ENCODE results near the gene RFK.

RFK gene

DNA sequence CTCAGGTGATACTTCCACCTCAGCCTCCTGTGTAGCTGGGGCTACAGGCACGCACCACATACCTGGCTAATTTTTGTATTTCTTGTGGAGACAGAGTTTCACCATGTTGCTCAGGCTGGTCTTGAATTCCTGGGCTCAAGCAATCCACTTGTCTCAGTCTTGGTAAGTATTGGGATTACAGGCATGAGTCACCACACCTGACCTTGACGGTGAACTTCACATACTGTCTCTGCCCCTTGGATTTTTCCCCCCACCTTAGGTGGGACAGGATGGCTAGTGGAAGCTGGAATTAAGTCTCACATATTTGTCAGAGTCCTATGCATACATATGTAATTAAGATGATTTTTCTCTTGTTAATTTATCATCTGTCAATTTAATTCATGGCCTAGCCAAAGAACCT lies 20.9 kb upstream of the RFK start:
- TF ChIP-seq, protein P1, sequence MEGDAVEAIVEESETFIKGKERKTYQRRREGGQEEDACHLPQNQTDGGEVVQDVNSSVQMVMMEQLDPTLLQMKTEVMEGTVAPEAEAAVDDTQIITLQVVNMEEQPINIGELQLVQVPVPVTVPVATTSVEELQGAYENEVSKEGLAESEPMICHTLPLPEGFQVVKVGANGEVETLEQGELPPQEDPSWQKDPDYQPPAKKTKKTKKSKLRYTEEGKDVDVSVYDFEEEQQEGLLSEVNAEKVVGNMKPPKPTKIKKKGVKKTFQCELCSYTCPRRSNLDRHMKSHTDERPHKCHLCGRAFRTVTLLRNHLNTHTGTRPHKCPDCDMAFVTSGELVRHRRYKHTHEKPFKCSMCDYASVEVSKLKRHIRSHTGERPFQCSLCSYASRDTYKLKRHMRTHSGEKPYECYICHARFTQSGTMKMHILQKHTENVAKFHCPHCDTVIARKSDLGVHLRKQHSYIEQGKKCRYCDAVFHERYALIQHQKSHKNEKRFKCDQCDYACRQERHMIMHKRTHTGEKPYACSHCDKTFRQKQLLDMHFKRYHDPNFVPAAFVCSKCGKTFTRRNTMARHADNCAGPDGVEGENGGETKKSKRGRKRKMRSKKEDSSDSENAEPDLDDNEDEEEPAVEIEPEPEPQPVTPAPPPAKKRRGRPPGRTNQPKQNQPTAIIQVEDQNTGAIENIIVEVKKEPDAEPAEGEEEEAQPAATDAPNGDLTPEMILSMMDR (IDR thresholded peaks at IDR 0.05; ENCODE audit: insufficient read depth, low read length, poor library complexity, severe bottlenecking) = no peak
- Histone ChIP-seq H3K4me3 (replicated peaks; ENCODE audit: low read depth, low read length) (no peak overlapping the region), H3K36me3 (ENCODE audit: control insufficient read depth, insufficient read depth, low read length) (no peaks in the 10 kb centered on the region), H3K27me3 (replicated peaks; ENCODE audit: control insufficient read depth, insufficient read depth, low read length) (no peaks in the 10 kb centered on the region)
- DNase-seq (ENCODE audit: extremely low read depth, insufficient read length) = no peak

DNA sequence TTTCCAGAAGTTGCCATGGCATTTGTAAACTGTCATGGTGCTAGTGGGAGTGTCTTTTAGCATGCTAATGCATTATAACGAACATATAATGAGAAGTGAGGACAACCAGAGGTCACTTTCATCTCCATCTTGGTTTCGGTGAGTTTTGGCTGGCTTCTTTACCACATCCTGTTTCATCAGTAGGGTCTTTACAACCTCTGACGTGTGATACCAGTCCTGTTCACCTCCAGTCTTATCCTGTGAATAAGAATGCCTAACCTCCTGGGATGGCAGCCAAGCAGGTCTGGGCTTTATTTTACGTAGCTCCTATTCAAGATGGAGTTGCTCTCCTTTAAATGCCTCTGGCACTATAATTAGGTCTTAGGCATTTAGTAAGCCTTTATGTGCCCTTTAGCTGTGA lies 20.4 kb upstream of the RFK start:
- DNase-seq (ENCODE audit: extremely low read depth, insufficient read length) = peak; percentile 28
- no peak overlapping the region for H3K4me3 ChIP-seq (replicated peaks; ENCODE audit: low read depth, low read length)
- TF ChIP-seq, protein P1 (IDR thresholded peaks at IDR 0.05; ENCODE audit: insufficient read depth, low read length, poor library complexity, severe bottlenecking) = no peak
- H3K27me3 ChIP-seq (replicated peaks; ENCODE audit: control insufficient read depth, insufficient read depth, low read length) = no peaks in the 10 kb centered on the region
- H3K36me3 ChIP-seq (ENCODE audit: control insufficient read depth, insufficient read depth, low read length) = no peaks in the 10 kb centered on the region

DNA sequence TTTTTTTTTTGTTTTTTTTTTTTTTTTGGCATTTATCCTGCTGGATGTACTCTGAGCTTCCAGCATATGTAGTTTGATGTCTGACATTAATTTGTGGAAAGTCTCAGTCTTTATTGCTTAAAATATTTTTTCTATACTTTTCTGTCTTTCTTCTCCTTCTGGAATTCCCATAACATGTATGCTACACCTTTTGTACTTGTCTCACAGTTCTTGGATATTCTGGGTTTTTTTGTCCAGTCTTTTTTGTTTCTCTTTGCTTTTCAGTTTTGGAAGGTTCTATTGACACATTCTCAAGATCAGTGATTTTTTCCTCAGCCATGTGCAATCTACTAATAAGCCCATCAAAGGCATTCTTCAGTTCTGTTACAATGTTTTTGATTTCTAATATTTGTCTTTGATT lies 19.4 kb upstream of the RFK start:
- Histone ChIP-seq H3K27me3 (replicated peaks; ENCODE audit: control insufficient read depth, insufficient read depth, low read length) (no peaks in the 10 kb centered on the region), H3K4me3 (replicated peaks; ENCODE audit: low read depth, low read length) (no peak overlapping the region), H3K36me3 (ENCODE audit: control insufficient read depth, insufficient read depth, low read length) (no peaks in the 10 kb centered on the region)
- no peak for DNase-seq (ENCODE audit: extremely low read depth, insufficient read length)
- TF ChIP-seq, protein P1 (IDR thresholded peaks at IDR 0.05; ENCODE audit: insufficient read depth, low read length, poor library complexity, severe bottlenecking) = no peak

DNA sequence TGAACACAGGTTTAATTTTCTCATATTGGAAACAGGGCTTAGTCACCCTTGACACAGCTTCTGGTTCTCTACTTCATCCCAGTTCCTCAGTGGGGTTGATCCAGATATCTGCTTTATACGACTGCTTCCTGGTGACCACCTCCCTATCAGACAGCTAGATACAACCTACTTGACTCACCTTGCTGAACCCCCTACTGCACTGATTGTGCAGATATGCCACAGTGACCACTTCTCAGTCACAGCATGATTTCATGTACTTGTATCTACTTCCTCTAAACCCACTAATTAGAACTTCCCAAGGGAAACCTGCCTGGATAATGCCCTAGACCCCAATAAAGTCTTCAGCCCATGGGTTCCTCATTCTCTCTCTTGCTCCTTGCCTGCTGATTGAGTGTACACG lies 18.4 kb upstream of the RFK start:
- TF ChIP-seq, protein P1 (IDR thresholded peaks at IDR 0.05; ENCODE audit: insufficient read depth, low read length, poor library complexity, severe bottlenecking) = no peak
- Histone ChIP-seq H3K4me3 (replicated peaks; ENCODE audit: low read depth, low read length) (no peak overlapping the region), H3K27me3 (replicated peaks; ENCODE audit: control insufficient read depth, insufficient read depth, low read length) (no peaks in the 10 kb centered on the region), H3K36me3 (ENCODE audit: control insufficient read depth, insufficient read depth, low read length) (no peaks in the 10 kb centered on the region)
- DNase-seq (ENCODE audit: extremely low read depth, insufficient read length) = no peak

DNA sequence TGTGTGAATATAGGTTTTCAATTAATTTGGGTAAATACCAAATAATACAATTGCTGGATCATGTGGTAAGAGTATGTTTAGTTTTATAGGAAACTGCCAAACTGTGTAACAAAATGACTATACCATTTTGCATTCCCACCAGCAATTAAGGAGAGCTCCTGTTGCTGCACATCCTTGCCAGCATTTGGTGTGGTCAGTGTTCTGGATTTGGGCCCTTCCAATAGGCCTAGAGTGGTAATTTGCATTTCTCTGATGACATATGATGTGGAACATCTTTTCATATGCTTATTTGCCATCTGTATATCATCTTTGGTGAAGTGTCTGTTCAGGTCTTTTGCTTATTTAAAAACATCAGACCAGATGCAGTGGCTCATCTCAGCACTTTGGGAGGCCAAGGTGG lies 11.6 kb upstream of the RFK start:
- H3K4me3 ChIP-seq (replicated peaks; ENCODE audit: low read depth, low read length) = no peak overlapping the region
- TF ChIP-seq, protein P1 (IDR thresholded peaks at IDR 0.05; ENCODE audit: insufficient read depth, low read length, poor library complexity, severe bottlenecking) = no peak
- H3K27me3 ChIP-seq (replicated peaks; ENCODE audit: control insufficient read depth, insufficient read depth, low read length) = no peaks in the 10 kb centered on the region
- H3K36me3 ChIP-seq (ENCODE audit: control insufficient read depth, insufficient read depth, low read length) = no peaks in the 10 kb centered on the region
- DNase-seq (ENCODE audit: extremely low read depth, insufficient read length) = no peak

DNA sequence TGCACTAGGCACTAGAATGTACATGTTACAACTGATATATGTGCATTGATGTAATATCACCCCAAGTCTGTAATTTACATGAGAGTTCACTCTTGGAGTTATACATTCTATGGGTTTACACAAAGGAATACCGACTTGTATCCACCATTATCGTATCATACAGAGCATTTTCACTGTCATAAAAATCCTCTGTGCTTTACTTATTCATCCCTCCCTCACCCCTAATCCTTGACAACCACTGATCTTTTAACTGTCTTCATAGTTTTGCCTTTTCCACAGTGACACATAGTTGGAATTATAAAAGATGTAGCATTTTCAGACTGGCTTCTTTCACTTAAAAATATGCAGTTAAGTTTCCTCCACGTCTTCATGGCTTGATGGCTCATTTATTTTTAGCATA lies 11.1 kb upstream of the RFK start:
- no peak for DNase-seq (ENCODE audit: extremely low read depth, insufficient read length)
- TF ChIP-seq, protein P1 (IDR thresholded peaks at IDR 0.05; ENCODE audit: insufficient read depth, low read length, poor library complexity, severe bottlenecking) = no peak
- Histone ChIP-seq H3K4me3 (replicated peaks; ENCODE audit: low read depth, low read length) (no peak overlapping the region), H3K36me3 (ENCODE audit: control insufficient read depth, insufficient read depth, low read length) (no peaks in the 10 kb centered on the region), H3K27me3 (replicated peaks; ENCODE audit: control insufficient read depth, insufficient read depth, low read length) (no peaks in the 10 kb centered on the region)
